HPDE6-E6E7 (cell line): ENCODE measurements around the gene CFAP74.
"Not testable (repeated sequence)": the region's sequence is repeated elsewhere in the genome, so short reads cannot be mapped to it uniquely, and the experiment has no call there.

ENCODE experiments used
- DNase-seq: peaks from one replicate; pipeline ENCODE4 v3.0.0; 2011; ENCODE audit warnings: missing footprints; ENCODE audit errors: extremely low spot score

Gene CFAP74

DNA sequence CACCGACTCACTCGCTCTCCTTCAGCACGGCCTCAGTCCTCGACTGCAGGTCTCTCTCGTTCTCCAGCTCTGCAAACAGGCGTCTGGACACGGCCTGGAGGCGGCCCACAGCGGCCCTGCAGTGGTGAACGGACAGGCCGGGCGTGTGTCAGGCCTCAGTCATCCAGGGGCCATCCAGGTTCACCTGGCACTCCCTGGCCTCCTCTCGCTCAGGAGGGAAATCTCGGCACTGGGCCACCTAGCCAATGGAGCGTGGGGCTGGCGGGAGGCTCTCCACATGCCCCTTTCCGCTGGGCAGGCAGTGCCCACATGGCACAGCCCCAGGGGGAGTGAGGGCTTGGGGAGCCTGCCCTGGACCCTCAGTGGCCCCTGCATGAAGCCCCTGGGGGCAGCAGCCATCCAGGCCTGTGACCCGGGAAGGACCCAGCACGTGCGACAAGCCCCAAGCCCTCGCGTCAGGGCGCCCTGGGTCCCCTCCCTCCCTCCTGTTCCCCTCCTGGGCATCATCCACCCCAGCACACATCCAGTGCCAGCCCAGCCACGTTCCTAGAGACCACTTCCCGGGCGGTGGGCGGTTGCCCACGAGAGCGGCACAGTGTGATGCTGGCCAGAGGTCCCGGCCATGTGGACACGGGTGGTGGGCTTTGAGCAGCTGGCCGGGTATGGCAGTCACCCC is 18.1 kb downstream of the CFAP74 start:
- no peak for DNase-seq

DNA sequence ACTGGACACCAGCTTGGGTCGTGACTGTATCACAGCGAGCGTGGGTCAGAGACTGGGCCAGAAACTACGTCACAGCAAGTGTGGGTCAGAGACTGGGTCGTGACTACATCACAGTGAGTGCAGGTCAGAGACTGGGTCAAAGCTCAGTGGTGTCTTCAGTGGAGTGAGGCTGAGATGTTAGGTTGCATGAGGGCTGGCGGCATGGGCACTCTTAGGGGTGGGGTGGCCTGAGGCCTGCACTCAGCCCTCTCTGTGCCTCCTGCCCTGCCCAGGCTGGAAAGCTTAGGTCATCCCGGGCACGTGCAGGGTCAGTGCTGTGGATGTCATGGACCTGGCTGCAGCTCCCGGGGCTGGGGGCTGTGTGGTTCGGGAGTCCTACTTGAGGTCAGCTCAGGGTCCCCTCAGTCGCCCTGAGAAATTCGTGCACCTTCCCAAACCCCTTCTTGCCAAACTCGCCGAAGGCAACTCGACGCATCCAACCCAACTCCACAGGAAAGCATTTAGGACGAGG is 19.0 kb downstream of the CFAP74 start:
- no peak for DNase-seq

DNA sequence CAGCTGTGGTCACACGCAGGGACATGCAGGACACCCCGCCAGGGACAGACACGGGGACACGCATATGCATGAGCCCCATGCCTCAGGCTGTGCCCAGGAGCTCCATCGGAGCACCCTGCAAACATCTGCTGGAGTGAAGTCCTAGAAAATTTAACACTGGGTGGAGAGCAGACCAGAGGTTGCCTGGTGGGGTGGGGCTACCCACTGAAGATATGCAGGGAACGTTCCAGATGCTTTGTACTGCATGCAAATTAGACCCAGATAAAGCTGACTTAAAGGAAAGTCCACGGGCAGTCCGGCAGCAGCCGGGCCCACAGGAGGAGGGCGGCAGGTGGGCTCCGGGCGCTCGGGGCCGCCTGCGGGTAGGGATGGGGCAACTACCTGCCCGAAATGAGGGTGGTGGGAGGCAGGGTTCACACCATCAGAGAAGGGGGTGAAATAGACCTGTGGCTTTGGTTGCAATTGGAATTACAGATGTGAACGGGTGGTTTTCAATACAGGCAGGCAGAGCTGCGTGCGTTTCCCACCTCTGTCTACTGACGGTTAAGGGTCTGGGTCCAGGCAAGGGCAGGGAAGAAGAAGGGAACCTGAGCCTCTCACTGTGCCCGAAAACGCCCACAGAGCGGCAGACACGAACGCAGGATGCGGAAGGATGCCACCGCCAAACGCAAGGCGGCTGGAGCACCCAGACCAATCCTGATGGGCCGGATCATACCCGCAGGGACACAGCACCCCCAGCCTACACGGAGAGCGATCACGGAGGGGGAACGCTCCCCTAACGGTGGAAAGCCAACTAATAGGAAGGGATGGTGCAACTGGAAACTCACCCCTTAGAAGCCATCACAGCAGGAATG is 21.0 kb downstream of the CFAP74 start:
- no peak for DNase-seq

DNA sequence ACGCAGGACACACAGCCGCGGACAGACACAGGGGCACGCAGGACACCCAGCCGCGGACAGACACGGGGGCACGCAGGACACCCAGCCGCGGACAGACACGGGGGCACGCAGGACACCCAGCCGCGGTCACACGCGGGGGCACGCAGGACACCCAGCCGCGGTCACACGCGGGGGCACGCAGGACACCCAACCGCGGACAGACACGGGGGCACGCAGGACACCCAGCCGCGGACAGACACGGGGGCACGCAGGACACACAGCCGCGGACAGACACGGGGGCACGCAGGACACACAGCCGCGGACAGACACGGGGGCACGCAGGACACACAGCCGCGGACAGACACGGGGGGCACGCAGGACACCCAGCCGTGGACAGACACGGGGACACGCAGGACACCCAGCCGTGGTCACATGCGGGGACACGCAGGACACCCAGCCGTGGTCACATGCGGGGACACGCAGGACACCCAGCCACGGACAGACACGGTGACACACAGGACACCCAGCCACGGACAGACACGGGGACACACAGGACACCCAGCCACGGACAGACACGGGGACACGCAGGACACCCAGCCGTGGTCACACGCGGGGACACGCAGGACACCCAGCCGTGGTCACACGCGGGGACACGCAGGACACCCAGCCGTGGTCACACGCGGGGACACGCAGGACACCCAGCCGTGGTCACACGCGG is 21.8 kb downstream of the CFAP74 start:
- DNase-seq, result not testable (repeated sequence)

DNA sequence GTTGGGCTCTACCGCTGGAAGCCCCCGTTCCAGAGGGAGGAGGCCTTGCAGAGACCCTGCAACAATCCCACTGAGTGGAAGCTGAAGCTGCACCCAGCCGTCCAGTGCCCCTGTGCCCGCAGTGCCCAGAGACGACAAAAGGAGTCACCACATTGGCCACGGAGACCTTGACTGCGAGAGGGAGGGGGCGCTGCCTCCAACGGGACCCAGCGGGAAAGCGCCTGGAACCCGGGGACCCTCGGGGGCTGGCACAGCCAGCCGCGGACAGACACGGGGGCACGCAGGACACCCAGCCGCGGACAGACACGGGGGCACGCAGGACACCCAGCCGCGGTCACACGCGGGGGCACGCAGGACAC is 22.5 kb downstream of the CFAP74 start:
- DNase-seq, result no peak

DNA sequence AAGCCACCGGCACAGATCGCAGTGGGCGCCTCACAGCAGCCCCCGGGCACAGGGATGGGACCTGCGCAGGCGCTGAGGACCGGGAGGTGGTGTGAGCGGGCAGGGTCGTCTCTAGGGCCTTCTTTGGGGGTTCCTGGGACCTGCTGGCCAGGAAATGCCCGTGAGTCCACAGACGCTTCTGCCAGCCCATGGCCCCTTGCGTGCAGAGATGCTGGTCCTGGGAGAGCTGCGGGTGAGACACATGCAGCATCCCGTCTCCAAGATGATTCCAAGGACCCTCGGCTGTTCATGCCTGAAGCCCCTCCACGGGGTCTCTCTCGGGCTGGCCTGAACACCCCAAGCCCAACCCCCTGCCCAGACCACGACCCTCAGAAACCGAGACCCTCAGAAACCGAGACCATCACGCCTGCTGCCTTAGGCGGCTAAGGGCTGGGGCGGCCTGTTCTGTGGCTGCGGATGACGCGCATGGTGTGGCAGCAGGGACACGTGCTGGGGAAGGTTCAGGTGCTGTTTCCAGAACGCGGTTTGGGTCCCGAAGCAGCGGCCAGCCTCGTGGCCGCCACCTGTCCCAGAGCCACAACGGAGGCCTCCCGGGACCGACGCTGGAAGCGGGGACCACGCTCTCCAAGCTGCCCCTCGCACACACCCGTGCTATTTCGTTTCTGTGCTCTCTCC is 23.0 kb downstream of the CFAP74 start:
- DNase-seq, result no peak

DNA sequence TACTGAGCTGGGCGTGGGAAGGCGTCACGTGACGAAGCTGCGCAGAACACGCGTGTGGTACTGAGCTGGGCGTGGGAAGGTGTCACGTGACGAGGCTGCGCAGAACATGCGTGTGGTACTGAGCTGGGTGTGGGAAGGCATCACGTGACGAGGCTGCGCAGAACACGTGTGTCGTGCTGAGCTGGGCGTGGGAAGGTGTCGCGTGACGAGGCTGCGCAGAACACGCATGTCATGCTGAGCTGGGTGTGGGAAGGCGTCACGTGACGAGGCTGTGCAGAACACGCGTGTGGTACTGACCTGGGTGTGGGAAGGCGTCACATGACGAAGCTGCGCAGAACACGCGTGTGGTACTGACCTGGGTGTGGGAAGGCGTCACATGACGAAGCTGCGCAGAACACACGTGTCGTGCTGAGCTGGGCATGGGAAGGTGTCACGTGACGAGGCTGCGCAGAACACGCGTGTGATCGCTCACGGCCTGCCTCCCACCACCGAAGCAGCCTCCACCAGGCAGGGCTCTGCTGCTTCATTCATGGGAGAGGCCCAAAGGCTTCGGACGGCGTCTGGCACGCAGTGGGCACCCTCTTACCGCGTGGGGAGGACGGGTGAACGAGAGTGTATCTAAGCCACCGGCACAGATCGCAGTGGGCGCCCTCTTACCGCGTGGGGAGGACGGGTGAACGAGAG is 24.0 kb downstream of the CFAP74 start:
- no peak for DNase-seq

DNA sequence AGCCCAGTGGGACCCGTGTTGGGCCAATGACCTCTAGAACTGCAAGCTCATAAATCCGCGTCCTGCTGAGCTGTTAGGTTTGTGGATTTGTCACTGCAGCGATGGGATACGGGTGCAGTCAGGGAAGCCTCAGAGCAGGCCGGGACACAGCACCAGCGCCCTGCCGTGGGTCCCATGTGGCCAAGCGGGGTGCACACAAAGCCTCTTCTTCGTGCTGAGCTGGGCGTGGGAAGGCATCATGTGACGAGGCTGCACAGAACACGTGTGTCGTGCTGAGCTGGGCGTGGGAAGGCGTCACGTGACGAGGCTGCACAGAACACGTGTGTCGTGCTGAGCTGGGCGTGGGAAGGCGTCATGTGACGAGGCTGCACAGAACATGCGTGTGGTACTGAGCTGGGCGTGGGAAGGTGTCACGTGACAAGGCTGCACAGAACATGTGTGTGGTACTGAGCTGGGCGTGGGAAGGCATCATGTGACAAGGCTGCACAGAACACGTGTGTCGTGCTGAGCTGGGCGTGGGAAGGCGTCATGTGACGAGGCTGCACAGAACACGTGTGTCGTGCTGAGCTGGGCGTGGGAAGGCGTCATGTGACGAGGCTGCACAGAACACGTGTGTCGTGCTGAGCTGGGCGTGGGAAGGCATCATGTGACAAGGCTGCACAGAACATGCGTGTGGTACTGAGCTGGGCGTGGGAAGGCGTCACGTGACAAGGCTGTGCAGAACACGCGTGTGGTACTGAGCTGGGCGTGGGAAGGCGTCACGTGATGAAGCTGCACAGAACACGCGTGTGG is 24.7 kb downstream of the CFAP74 start:
- DNase-seq, result not testable (repeated sequence)

DNA sequence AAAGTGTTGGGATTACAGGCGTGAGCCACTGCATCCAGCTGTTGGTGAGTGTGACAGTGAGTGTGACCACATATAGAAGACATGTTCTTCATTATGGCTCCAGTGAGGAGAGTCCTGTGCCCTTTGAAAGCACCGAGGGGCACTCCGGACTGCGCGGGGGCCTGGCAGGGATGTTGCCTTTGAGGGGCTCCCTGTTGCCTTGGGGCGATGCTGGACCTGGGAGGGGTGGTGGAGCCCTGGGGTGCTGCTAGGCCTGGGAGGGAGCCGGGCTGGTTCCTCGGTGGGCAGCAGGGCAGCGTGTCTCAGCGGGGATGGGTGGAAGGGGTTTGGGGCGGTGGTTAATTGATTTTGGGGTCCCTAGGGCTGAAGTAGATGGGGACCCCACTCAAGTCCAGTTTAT is 25.5 kb downstream of the CFAP74 start:
- no peak for DNase-seq

DNA sequence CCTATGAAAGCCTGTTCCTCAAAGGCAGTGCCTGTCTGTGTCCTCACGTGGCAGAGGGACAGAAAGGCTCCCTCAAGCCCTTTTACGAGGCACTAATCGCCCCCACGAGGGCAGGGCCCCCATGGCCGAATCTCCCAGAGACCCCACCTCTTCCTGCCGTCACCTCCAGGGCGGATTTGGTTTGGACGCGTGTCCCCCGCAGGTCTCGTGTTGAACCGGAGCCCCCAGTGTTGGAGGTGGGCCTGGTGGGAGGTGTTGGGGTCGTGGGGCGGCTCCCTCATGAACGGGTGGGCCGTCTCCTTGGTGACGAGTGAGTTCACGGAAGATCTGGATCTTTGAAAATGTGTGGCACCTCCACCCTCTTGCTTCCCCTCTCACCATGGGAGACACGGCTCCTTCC is 27.6 kb downstream of the CFAP74 start:
- no peak for DNase-seq

DNA sequence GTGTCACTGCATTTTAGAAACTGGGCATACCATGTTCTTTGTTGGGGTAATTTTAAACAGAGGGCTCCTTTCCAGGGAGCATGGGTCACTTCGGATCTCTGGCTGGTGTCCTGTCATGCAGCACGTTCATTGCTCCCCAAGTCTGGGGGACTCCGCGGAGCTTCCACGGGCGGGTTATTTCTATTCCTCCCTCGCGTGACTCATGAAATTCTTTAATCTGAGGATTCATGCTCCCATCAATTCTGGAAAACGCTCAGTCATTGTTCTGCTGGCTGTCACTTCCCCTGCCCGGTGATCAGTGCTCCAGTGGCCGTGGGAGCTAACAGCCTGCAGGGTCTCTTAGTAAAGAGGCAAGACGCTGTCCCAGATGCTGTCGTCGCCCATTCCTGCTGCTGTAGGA is 28.1 kb downstream of the CFAP74 start:
- no peak for DNase-seq

DNA sequence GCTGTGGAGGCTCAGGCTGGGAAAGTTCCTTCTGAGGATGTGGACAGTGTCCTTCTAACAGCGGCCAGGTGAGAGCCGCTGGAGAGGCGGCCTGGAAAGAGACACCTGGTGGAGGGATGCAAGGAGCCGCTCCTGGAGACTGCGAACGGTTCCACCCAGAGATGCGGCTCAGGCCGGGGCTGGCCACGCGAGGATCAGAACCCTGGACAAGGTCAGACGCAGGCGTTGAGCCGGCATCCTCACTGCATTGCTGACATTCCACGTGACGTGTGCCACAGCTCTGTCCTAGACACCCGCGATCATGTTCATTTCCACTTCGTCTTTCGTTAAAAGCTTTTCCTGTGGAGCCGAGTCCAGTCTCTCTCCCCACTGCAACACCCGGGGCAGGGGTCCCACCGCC is 28.8 kb downstream of the CFAP74 start:
- no peak for DNase-seq

DNA sequence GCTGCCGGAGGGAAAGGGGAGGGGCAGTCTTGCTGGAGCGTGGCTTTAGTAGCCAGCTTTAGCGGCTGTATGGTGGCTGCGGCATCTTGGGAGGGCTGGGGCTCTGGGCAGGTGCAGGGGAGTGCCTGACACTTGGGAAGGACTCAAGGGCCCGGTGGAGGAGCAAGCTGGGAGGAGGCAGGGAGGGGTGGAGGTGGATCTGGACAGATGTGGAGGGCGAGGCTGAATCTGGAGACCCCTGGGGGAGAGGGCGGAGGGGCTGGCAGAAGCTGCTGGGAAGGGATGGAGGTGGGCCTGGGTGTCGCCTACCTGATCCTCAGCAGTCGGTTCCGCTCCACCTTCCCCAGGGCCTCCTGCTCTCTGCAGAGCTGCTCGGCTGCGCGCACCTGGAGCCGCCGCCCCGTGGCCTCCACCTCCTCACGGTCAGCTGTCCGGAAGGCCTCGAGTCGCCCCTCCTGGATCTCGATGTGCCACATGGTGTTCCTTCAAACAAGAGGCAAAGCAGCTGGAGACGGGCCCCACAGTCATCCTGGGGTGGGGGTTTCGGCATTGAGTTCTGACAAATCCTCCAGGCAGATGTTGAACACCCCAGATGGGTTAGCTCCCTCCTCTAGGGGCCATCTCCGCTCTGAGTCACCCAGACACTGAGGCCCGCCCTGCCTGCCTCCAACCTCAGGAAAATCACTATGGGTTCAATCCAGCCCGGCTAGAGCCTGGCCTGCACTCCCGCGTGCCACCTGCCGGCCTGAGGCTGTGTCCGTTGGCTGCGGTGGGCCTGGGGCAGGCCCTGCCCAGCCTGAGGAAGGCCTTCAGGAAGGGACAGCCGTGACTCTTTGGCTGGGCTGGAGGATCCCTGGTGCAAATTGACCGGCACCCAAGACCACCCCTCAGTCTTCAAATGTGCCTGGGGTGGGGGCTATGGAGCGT is 29.6 kb downstream of the CFAP74 start:
- no peak for DNase-seq

DNA sequence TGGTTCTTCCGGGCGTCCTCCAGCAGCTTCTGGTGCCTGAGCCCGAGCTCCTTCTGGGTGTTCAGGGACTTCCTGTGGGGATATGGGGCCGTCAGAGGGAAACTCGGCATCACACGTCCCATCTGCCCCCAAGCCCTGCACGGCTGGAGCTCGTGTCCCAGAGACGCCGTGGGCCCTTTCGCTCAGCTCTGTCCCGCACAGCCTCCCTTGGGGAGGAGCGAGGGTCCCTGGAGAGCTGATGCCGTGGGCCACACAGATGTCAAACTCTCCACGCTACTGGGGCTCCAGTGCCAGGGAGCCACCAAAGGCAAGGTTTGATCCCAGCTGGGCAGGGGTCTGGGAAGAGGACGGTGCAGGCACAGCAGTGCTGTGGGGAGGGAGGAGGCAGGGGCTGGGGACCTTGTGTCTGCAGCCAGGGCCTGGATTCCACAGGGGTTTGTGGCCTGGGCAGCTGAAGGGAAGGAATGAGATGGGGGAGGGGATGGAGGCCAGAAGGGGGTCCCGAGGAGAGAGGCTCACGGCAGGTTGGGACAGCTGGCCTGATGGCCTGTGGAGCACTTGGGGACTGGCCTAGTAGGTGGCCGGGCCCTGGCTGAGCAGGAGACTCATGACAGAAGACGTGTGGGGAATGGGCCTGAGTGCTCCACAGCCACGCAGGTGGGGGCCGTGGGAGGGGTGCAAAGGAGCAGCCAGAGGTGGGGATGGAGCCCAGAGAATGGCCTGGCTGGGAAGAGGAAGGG is 30.4 kb downstream of the CFAP74 start:
- DNase-seq, result no peak

DNA sequence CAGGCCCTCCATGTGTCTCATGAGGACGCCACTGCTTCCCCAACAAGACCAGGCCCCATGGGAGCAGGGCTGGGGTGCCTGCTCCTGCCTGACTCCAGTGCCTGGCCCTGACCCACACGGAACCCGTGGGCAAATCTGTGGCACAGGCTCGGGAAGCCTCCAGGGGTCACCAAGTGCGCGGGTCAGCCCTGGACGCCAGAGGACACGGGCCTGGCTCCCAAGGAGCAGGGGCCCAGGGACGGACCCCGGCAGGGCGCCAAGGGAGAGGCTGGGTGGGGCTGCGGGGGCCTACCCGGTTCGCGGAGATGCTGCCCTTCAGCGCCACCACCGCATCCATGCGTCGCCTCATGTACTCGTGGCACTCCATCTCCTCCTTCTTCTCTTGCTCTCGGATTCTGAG is 31.9 kb downstream of the CFAP74 start:
- DNase-seq, result no peak

DNA sequence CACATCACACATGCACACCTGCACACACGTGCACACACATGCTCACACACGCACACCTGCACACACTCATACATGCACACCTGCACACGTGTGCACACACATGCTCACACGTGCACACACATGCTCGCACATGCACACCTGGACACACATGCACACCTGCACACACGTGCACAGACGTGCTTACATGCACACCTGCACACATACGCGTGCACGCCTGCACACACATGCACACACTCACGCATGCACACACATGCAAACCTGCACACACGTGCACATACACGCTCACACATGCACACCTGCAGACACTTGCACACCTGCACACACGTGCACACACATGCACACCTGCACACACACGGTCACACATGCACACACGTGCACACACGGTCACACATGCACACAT is 32.6 kb downstream of the CFAP74 start:
- DNase-seq, result no peak

DNA sequence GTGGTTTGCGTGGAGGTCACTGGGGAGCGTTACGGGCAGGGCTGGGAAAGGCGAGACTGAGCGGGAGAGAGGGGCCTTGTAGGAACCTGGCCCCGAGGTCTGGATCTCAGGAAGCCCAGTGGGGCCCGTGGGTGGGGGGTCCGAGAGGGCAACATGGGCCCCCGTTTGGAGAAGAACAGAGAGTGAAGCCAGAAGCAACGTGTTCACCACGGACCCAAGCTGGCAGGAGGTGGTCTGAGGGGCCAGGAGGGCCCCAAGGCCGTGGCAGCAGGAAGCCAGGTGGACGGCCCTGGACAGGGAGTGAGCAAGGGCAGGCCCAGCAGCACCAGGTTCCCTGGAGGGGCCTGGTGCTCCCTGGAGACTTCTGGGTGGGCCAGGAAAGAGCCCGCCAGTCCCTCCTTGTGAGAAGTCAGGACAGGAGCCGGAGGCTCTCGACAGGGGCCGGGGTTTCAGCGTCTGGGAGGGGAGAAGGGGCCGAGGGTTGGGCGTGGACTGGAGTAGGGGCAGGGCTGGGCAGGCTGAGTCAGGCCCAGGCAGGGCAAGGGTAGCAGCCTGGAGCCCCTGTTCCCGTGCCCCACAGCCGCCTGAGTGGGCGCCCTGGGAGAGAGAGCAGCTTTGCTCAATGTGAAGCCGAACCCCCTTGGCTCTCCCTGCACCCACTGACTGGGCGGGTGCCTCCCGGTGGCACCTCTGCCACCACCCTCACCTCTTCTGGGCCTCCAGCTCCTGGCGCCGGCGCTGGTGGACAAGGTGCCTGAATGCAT is 33.5 kb downstream of the CFAP74 start:
- DNase-seq, result no peak

DNA sequence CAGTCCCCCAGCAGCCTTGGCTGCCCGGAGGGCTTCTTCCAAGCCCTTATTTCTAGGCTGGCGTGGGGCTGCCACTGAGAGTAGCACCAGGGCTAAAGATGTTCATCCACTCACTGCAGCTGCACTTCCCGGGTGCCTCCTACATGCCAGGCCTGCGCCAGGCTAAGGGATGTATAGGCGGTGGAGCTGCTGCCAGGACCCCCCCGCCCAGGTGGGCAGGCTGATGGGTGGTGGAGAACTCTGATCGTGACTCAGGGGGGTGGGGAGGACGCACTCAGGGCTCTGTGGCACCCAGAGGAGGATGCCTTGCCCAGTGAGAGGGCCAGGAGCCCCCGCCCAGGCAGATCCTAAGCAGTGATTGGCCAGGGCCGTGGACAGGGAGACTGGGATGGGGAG is 34.1 kb downstream of the CFAP74 start:
- DNase-seq, result no peak
